IPS-11a (cell line): ENCODE results near the gene LEPROT.
"Not testable (repeated sequence)": the region's sequence is repeated elsewhere in the genome, so short reads cannot be mapped to it uniquely, and the experiment has no call there.

Experiments
- H3K4me3 ChIP-seq: one replicate; pipeline ENCODE4 v1.5.1; 2013; ENCODE audit warnings: low read depth, low read length, control low read depth

The LEPROT gene

GRCh38 chr1:65420590-65421350 is at the start of gene LEPROT, which contains the start of gene LEPR:
Gene LEPROT, plus strand, starts transcription at chr1:65420668. Its CDS starts 57 bp downstream, at chr1:65420725.
Gene LEPR, plus strand, starts transcription at chr1:65420668. Its CDS starts 144,898 bp downstream, at chr1:65565566.
- H3K4me3 ChIP-seq: peak within 1 kb of the TSS; percentile 84

GRCh38 chr1:65371544-65371943 is 48.9 kb upstream of the LEPROT start:
- no peak overlapping the region for H3K4me3 ChIP-seq

GRCh38 chr1:65372557-65372956 is 47.9 kb upstream of the LEPROT start:
- no peak overlapping the region for H3K4me3 ChIP-seq

- no peak overlapping the region for H3K4me3 ChIP-seq
These were observed 42.8 kb upstream of the LEPROT start for GRCh38 chr1:65377496-65378246.

GRCh38 chr1:65378247-65378946 is 42.1 kb upstream of the LEPROT start:
- no peak overlapping the region for H3K4me3 ChIP-seq

- not testable (repeated sequence) for H3K4me3 ChIP-seq
These were observed 36.0 kb upstream of the LEPROT start for GRCh38 chr1:65384426-65384825.

GRCh38 chr1:65386439-65386838 is 34.0 kb upstream of the LEPROT start:
- no peak overlapping the region for H3K4me3 ChIP-seq

GRCh38 chr1:65387821-65388220 is 32.6 kb upstream of the LEPROT start:
- H3K4me3 ChIP-seq: no peak overlapping the region

- no peak overlapping the region for H3K4me3 ChIP-seq
These were observed 31.4 kb upstream of the LEPROT start for GRCh38 chr1:65388908-65389695.

GRCh38 chr1:65392497-65392896 is 28.0 kb upstream of the LEPROT start:
- no peak overlapping the region for H3K4me3 ChIP-seq

- no peak overlapping the region for H3K4me3 ChIP-seq
These were observed 27.1 kb upstream of the LEPROT start for GRCh38 chr1:65393347-65393746.

GRCh38 chr1:65393928-65394327 is 26.5 kb upstream of the LEPROT start:
- no peak overlapping the region for H3K4me3 ChIP-seq

GRCh38 chr1:65395887-65396612 is 24.4 kb upstream of the LEPROT start:
- no peak overlapping the region for H3K4me3 ChIP-seq

- no peak overlapping the region for H3K4me3 ChIP-seq
These were observed 22.4 kb upstream of the LEPROT start for GRCh38 chr1:65398083-65398482.

GRCh38 chr1:65399003-65399402 is 21.5 kb upstream of the LEPROT start:
- no peak overlapping the region for H3K4me3 ChIP-seq

GRCh38 chr1:65401612-65402011 is 18.9 kb upstream of the LEPROT start:
- H3K4me3 ChIP-seq: no peak overlapping the region

GRCh38 chr1:65404941-65405340 is 15.5 kb upstream of the LEPROT start:
- H3K4me3 ChIP-seq: no peak overlapping the region

GRCh38 chr1:65407877-65408276 is 12.6 kb upstream of the LEPROT start:
- H3K4me3 ChIP-seq: no peak overlapping the region

- H3K4me3 ChIP-seq: no peak overlapping the region
These were observed 11.2 kb upstream of the LEPROT start for GRCh38 chr1:65409314-65409713.

GRCh38 chr1:65409816-65410326 is 10.6 kb upstream of the LEPROT start:
- no peak overlapping the region for H3K4me3 ChIP-seq
